HepG2 (cell line): ENCODE data around the gene CAMTA1.

Source experiments
- CTCF ChIP-seq: sonication (generic); formaldehyde crosslinking; IDR thresholded peaks from 2 replicates; pipeline ENCODE4 v1.5.0; 2020; ENCODE audit warnings: mild to moderate bottlenecking, missing genetic modification reagents, moderate library complexity
- NFYB ChIP-seq: sonication (generic); formaldehyde crosslinking; IDR thresholded peaks from 2 replicates; pipeline ENCODE4 v1.4.0; 2020; ENCODE audit warnings: missing genetic modification reagents
- PCBP2 ChIP-seq: fragments of 200-400 bp; formaldehyde crosslinking; optimal IDR thresholded peaks from 2 replicates; pipeline ENCODE3; 2018; ENCODE audit warnings: low read length, low read depth; ENCODE audit not compliant: poor library complexity, severe bottlenecking
- ZNF619 ChIP-seq: sonication (generic); formaldehyde crosslinking; IDR thresholded peaks from 2 replicates; pipeline ENCODE4 v1.4.0; 2020; ENCODE audit warnings: mild to moderate bottlenecking, missing genetic modification reagents

- TF ChIP-seq NFYB (no peak), ZNF619 (CRISPR knock-in tag) (no peak), CTCF (no peak), PCBP2 (no peak)
Measured at GRCh38 chr1:7516341-7516740, 731.1 kb downstream of the CAMTA1 start.
